Measurements from ENCODE around the gene AGBL4.
"Not testable (repeated sequence)": the region's sequence is repeated elsewhere in the genome, so short reads cannot be mapped to it uniquely, and the experiment has no call there.

AGBL4 gene

DNA sequence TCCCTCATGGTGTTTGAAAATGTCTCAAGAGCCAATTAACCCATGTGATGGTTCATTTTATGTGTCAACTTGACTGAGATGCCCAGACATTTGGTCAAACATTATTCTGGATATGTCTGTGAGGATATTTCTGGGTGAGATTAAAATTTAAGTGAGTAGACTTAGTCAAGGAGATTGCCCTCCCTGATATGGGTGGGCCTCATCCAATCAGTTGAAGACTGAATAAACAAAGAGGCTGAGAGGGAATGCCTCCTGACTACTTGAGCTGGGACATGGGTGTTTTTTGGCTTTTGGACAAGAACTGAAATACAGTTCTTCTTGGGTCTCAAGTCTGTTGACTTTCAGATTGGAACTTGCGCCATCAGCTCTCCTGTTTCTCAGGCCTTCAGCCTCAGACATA, 1462.3 kb downstream of the AGBL4 start:
- no peak for DNase-seq

DNA sequence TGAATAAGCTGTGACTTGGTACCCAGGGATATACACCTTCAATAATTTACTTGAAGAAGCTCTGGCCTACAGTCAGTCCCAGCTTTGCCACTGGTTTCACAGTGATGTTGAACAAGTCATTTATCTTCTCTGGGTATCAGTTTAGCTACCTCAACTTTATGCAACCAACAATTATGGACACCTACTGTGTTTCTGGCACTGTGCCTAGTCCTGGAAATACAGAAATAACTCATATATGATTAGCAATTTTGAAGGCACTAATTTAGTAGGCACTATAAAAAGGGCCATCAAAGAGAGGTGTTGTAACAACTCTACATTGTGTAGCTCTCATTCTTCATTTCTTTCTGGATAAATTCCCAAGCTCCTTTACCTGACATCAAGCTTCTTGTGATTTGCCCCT, 1463.2 kb downstream of the AGBL4 start:
- no peak for DNase-seq

DNA sequence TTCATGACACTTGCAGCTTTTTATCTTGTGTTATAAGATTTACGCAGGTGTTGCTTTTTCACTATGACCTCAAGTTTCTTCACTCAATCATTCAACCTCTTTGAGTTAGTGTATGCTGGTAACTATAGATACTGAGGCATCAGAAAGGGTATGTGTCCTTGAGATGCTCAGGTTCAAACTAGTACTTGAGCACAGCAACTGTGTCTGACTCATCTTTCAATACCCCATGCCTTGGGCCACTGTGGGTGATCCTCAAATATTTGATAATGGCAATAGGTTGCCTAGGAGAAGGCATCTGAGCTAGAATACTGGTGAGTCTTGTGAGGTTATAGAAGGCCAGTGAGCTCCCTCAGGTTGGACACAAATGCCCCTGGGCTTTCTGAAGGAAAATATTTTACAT, 1463.6 kb downstream of the AGBL4 start:
- DNase-seq, result no peak

DNA sequence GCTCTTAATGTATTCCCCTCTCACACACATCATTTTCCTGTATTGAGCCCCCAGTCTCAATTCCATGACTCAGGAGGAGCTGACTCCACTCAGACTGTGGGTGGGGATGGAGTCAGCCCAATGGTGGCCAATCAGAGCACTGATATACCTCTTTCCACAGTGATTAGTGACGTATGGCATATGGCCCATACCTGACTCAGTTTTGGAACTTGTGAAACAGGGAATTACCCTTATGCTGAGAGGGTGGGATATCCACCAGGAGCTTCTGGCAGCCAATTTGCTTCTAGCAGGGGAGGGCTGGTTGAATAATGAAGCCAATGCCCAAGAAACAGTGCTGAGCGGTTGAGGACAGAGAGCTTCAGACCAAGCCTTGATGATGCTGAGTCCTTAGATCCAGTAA, 1465.4 kb downstream of the AGBL4 start:
- no peak for DNase-seq

DNA sequence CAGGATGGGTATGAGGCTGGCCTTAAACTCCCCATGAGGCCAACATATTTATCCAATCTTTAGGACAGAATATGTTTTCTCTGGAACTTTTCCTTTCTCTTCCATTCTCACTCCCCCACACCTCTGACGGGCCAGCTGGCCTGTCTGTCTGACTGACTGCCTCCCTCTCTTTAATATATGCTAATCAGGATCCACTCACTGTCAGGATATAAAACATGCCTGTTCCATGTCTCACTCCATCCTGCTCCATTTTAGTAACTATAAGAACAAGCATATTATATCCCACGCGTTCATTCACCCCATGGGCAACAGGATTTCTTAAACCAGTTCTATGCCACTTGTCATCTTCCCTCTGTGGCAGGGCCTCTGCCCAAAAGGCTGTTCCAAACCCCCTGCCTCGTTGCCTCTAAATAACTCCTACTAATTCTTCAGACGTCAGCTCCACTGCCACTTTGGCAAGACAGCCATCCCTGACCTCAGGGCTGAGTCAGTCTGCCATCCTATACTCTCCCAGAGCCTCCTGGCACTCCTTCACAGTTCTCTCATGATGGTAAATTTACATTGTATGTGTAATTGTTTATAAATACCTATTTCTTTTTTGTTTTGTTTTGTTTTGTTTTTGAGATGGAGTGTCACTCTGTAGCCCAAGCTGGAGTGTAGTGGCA, 1467.4 kb downstream of the AGBL4 start:
- no peak for DNase-seq

DNA sequence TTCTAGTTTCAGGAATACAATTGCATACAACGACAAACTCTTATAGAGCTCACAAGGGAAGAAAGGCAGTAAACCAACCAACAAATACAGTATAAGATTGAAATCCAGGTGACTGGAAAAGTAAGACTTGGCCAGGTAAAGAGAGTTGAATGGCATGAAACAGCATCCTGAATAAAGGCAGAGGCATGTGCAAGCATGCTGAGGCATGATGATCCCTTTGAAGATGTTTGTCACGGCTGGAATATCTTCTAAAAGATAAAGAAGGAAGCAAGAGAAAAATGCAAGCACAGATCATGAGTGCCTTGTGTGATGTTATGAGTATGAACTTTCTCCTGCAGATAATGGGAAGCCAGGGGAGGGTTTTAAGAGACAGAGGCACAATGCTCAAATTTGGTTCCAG, 1468.5 kb downstream of the AGBL4 start:
- no peak for DNase-seq

DNA sequence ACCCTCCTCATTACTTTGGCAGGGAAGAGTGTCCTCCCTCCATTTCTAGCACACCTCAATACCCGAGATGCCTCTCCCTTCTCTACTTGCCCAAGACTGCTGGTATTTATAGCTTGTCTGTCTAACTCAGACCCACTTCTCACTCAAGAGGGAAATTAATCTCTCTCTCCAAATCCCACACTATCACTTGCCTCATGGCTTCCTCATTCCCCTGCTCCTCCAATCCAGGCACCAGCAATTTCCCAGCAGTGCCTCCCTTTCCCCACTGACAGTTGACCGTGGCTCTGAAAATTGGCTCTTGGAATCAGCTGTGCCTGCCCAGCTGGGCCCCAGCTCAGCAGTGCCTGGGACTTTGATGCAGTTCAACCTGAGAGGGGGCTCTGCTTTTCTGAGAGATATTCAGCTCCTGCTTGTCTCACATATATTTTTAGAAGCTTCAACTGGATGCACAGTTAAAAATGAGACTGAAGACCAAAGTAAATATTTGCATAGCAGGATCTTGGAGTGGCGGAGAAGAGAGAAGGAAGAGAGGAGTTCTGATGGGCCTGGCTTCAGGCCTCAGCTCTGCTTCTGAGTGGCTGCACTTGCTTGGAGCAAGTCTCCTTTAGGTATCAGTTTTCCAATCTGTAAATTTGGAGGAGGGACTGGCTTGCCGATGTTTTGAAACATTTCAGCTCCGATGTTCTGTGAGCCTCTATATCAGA, 1470.7 kb downstream of the AGBL4 start:
- no peak for DNase-seq

DNA sequence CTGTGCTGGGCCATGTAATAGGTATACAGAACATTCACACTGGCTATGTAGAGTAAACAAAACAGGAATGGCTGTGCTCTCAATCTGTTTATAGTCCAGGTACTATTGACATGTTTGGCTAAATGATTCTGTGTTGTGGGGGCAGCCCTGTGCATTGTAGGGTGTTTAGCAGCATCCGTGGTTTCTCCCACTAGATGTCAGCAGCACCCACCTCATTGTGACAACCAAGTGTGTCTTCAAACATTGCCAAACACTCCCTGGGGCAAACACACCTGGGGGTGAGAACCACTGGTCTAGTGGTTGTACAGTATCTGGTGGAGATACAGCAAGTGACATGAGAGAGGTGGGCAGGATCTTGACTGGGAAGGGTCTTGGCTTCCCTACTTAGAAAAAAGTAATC, 1471.3 kb downstream of the AGBL4 start:
- no peak for DNase-seq

DNA sequence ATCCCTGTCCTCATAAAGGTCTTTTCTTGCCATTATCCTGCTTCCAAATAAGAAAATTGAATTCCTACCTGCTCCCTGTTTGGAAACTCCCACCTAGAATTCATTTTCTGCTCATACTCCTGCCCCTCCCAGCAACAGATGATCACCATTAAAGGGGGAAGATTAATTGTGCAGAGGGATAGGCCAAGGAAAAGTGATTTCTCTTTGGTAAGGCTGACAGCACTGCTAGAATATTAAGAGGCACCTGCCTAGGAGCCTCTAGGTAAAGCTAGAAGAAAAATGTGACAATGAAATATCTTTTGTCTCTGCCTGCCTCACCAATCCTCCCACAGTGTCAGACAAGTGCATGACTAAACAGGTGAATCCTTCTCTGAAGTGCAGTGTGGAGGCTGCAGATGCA, 1474.8 kb downstream of the AGBL4 start:
- DNase-seq, result no peak

DNA sequence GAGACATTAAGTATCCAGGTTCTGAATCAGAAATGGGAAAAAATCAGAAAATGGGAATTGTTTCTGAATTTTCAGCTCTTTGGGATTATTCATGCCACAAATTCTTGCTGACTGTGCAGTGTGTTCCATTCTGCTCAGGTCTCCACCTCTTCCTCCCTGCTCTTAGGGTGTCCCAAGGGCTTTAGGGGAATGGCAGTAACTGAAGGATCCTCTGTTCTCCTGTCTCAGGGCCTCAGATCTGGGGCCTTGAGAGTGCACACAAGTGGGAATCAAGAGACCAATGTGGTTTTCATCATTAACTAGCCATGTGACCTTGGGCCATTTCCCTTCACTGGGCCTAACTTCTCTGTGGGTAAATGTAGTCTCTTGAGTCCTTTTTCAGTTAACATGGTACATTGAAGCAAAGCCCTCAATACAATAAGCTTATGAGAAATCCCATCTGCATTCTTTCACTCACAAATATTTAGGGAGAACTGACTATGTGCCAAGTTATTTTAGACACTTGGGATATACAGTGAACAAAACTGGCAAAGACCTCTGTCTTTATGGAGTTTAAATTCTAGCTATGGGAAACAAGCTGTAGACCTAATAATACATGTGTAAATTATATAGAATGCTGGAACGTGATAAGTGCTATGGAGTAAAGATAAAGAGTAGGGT, 1476.1 kb downstream of the AGBL4 start:
- no peak for DNase-seq

DNA sequence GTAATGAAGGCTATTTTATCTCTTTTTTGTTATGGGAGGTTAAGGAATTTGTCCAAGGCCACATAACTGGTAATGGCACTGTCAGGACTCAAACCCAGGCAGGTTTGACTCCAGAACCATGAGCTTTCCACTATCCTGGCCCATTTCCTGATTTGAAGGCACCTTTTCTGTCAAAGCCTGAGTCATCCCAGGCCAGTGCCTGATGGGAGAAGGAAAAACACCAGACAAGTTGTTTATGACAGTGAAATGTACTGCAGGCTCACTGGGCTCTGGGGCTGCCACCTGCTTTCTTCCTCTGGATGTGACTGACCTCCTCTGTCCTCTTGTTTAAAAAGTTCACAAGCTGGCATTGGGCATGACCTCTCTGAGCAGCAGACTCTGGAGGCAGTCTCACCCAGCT, 1479.9 kb downstream of the AGBL4 start:
- DNase-seq, result no peak

DNA sequence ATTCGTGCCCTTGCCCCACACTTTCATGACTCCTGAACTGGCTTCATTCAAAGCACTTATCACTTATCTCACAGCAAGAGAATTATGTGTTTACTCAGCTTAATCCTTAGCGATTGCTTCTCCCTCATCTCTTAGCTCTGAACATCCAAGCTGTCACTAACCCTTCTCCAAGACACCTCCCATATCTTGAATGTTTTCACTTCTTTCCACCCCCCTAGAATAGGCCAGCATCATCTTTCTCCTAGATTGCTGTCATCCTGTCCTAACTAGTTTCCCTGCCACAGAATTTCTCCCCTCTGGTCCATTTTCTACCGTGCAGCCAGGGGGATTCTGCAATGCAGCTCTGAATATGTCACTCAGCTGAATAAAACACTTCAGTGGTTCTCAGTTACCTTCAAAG, 1483.2 kb downstream of the AGBL4 start:
- no peak for DNase-seq

DNA sequence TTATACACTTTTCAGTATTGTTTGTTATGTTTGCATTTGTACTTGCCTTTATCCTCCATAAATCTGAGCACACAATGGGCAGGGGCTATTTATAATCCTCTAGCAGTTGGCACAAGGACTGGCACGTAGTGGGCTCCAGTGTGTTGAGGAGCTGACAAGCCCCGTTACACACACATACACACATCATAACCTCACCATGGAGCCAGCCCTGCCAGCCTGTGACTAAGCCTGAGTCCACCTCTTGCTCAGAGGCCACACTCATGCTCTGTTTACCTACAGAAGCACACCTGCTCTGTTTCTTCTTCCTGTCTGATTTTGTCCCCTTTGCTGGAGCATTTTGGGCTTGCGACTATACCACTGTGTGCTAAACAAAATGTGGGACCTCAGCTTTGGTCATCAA, 1487.3 kb downstream of the AGBL4 start:
- DNase-seq, result no peak

DNA sequence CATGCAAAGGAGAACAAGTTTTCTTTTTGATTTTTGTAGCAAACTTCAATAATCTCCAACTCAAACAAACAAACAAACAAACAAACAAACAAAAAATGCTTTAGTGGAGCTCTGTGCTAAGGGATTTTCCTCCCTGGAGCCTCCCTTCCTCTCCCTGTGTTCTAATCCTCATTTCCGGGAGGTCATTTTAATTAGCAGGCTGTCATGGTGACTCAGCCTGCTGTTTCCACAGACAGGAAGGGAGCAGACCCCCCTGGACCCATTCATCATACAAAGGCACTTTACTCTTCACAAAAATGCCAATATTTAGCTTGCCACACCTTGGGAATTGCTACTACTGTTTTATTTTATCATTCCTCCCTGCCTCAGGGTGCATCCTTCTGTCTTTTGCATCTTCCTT, 1490.8 kb downstream of the AGBL4 start:
- DNase-seq, result no peak

DNA sequence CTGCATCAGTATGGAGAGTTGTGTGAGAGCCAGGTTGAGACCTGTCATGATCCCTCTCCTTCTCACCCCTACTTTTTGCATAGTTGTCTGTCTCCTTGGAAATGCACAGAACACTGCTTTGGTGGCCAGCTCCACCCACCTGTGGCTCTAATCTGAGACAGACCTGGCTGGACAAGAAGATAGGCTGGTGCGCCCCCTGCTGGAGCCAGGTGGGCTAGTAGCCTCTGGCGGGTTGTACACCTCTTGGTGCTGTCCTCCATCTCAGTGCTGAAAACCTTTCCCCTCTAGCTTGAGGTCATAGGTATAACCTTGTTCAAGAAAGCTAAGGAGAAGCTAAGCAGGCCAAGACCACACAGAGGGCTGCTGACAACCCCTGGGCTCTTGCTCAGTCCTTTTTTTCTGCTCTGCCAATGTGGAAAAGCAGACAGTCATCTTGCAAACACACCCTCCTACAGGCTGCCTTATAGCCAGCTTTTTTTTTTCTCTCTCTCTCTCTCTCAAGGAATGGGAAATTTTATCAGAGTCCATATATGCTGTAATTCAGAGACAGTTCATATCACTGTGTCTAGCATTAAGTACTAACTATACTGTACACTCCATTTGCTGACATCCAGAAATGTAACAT, 1492.9 kb downstream of the AGBL4 start:
- DNase-seq, result peak; percentile 18

DNA sequence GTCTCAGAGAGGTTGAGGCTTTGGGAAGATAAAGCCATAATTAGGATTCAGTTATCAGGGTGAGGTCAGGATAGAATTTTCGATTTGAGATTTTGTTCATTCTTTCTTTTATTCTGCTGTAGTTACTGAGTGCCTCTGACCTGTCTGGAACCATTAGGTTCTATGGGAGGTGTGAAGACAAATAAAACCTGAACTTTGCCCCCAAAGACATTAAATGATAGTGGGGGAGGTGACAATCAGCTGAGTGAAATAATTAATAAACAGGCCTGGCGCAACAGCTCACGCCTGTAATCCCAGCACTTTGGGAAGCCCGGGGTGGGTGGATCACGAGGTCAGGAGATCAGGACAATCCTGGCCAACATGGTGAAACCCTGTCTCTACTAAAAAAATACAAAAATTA, 1496.7 kb downstream of the AGBL4 start:
- no peak for DNase-seq

DNA sequence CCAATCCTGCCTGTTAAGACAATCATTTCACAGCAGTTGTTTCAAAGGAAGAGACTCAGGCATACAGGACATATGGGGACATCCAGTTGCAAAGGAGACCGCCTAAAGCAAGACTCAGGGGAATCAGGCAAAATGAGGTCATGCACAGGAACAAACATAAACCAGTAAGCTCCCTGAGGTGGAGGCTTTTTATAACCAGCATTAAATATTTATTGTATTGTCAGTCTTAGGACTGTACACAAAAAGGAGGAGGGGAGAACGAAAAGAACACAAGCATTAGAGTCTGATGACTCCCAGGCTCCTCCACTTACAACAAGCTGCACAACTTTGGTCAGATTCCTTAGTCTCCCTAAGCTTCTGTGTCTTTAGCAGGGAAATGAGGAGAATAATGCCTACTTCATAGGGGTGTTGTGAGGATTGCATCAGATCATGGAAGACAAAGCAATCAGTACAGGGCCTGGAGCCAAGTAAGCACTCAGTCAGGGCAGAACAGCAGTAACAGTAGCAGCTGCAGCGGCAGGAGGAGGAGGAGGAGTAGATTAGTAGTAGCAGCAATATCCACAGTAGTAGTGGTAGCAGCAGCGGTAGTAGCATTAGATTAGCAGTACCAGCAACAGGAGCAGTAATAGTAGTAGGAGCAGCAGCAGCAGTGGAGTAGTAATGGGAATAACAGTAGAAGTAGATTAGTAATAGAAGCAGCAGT, 1497.6 kb downstream of the AGBL4 start:
- no peak for DNase-seq

DNA sequence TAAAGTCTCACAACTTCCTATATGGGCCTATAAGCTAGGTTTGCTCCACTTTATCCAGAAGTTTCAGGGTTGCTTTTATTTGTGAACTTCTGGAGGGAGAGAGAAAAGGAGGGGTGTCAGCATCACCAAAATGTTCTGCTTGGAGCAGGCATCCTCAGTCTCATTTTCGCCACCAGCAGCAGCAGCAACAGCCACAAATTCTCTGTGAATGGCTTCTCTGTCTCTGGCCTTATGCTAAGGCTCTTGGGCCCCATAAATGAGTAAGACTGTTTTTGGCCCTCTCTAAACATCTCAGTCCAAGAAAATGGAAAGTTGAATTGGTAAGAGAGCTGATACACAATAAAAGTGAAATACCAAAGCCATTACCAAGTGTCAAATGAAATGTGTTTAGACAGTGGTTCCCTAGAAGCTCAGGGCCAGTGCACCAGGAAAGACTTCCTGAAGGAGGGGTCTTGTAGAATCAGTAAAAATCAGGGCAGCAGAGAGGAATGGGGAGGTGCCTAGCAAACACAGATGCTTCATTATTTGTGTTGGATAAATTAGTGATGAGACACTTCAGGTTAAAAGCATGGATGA, 1498.8 kb downstream of the AGBL4 start:
- no peak for DNase-seq

DNA sequence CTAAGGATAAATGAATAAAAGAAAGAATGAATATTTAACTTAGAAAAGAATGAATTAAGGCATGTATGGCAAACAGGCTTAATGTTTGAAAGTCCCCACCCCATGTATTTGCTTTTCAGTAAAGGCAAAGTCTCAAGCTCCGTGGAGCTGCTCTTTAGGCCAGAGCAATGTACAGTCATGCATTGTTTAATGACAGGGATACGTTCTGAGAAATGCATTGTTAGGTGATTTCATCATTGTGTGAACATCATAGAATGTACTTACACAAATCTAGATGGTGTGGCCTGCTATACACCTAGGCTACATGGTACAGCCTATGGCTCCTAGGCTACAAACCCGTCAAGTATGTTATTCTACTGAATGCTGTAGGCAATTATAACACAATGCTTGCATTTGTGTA, 1500.2 kb downstream of the AGBL4 start:
- no peak for DNase-seq

DNA sequence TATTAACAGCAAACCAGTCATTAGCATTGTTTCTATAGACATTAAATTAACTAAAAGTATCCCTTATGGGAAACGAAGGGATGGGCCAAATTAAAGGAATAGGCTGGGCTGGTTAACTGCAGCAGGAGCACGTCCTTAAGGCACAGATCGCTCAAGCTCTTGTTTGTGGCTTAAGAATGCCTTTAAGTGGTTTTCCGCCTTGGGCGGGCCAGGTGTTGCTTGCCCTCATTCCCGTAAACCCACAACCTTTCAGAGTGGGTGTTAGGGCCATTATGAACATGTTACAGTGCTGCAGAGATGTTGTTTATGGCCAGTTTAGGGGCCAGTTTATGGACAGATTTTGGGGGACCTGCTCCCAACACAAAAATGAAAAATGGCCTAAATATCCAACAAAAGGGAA, 1503.9 kb downstream of the AGBL4 start:
- not testable (repeated sequence) for DNase-seq

DNA sequence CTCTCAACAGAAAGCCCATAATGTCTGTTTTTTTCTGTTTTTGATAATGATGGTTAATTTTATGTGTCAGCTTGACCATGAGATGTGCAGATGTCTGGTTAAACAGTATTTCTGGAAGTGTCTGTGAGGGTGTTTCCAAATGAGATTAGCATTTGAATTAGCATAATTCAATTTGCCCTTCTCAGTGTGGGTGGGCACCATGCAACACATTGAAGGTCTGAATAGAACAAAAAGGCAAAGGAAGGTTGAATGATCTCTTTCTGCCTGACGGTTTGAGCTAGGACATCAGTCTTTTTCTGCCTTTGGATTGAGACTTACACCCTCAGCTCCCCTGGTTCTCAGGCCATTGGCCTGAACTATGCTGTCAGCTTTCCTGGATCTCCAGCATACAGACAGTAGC, 1516.9 kb downstream of the AGBL4 start:
- DNase-seq, result no peak

DNA sequence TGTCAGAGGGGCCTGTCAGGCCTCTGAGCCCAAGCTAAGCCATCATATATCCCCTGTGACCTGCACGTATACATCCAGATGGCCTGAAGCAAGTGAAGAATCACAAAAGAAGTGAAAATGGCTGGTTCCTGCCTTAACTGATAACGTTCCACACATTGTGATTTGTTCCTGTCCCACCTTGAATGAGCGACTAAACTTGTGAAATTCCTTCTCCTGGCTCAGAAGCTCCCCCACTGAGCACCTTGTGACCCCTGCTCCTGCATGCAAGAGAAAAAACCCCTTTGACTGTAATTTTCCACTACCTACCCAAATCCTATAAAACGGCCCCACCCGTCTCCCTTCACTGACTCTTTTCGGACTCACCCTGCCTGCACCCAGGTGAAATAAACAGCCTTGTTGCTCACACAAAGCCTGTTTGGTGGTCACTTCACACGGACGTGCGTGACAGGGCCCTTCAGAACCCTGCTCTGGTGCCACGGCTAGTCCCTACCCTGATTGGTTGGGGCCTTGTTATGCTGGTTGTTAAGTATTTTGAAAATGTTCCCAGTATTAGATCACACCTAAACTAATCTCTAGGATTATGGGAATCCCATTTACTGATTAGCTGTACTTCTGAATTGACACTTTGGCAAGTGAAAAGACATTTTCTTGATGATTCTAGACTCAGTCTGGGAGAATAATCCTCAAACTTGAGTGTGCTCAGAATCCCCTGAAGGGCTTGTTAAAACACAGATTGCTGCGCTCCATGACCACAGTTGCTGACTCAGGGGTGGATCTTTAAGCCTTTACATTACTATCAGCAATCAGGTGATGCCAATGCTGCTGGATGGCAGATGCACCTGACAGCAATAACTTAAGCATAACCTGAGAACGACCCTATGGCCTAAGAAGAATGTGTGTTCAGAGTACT, 1523.0 kb downstream of the AGBL4 start:
- DNase-seq, result no peak

All from stimulated activated CD4-positive, alpha-beta T cell treated with anti-CD3 and anti-CD28 coated beads, Interleukin-4, amount 100 ng/mL, for 1 hour (primary cell).